Measurements from ENCODE around the gene ITPR1. TPM values are rescaled to one million over a fixed set of nuclear protein-coding genes. Genes with fewer than 3 reads are reported as not detected.
A peak's percentile ranks its signal among the peaks of the same experiment; 100 is the strongest.

ITPR1 gene
- total and polyA plus RNA-seq, 5 donors from 2014 or later: 6.9 to 97.5 (median 9.5) TPM

- DNase-seq: no peak
- Histone ChIP-seq H3K9me3 (ENCODE audit: control insufficient read depth in 2 of 2, low read length in 2 of 2) (no peaks in the 10 kb centered on the region), H3K36me3 (ENCODE audit: control insufficient read depth, insufficient read depth, low read length) (no peaks in the 10 kb centered on the region), H3K4me3 (ENCODE audit: low read depth, low read length) (no peak overlapping the region), H3K27ac (ENCODE audit: insufficient read depth, low read length, poor library complexity, severe bottlenecking) (no peak overlapping the region), H3K27me3 (ENCODE audit: control insufficient read depth, insufficient read depth, low read length) (no peaks in the 10 kb centered on the region), H3K4me1 (ENCODE audit: control insufficient read depth, insufficient read depth, low read length, poor library complexity, severe bottlenecking) (peaks cover 17% of the 10 kb centered on the region)
- ATAC-seq (ENCODE audit: low read depth in 2 of 2): no peak
- Mint-ChIP-seq H3K4me3 (no peak overlapping the region), H3K9me3 (no peaks in the 10 kb centered on the region), H3K4me1 (peaks cover 16 to 50% (median 26%) of the 10 kb centered on the region in 4 donors), H3K27ac (peak overlapping the region in 2 of 3 donors; percentile 42 to 73), H3K27me3 (no peaks in the 10 kb centered on the region), H3K36me3 (no peaks in the 10 kb centered on the region)
Observed at GRCh38 chr3:4581498-4581897, 88.3 kb downstream of the ITPR1 start.

GRCh38 chr3:4581920-4582611, 88.9 kb downstream of the ITPR1 start:
- H3K9me3 ChIP-seq (ENCODE audit: control insufficient read depth in 2 of 2, low read length in 2 of 2): no peaks in the 10 kb centered on the region
- no peaks in the 10 kb centered on the region for H3K9me3 Mint-ChIP-seq
- no peak for ATAC-seq (ENCODE audit: low read depth in 2 of 2)
- H3K27ac Mint-ChIP-seq: peak overlapping the region in 1 of 3 donors; percentile 17
- no peak for DNase-seq
- H3K27me3 Mint-ChIP-seq: no peaks in the 10 kb centered on the region
- peaks cover 17% of the 10 kb centered on the region for H3K4me1 ChIP-seq (ENCODE audit: control insufficient read depth, insufficient read depth, low read length, poor library complexity, severe bottlenecking)
- H3K4me3 Mint-ChIP-seq: peak overlapping the region in 1 of 4 donors; percentile 43
- no peaks in the 10 kb centered on the region for H3K36me3 Mint-ChIP-seq
- no peaks in the 10 kb centered on the region for H3K27me3 ChIP-seq (ENCODE audit: control insufficient read depth, insufficient read depth, low read length)
- no peaks in the 10 kb centered on the region for H3K36me3 ChIP-seq (ENCODE audit: control insufficient read depth, insufficient read depth, low read length)
- H3K27ac ChIP-seq (ENCODE audit: insufficient read depth, low read length, poor library complexity, severe bottlenecking): no peak overlapping the region
- no peak overlapping the region for H3K4me3 ChIP-seq (ENCODE audit: low read depth, low read length)
- peaks cover 16 to 55% (median 30%) of the 10 kb centered on the region in 4 donors for H3K4me1 Mint-ChIP-seq

- Histone ChIP-seq H3K27ac (ENCODE audit: insufficient read depth, low read length, poor library complexity, severe bottlenecking) (no peak overlapping the region), H3K36me3 (ENCODE audit: control insufficient read depth, insufficient read depth, low read length) (no peaks in the 10 kb centered on the region), H3K9me3 (ENCODE audit: control insufficient read depth in 2 of 2, low read length in 2 of 2) (no peaks in the 10 kb centered on the region), H3K4me3 (ENCODE audit: low read depth, low read length) (no peak overlapping the region), H3K4me1 (ENCODE audit: control insufficient read depth, insufficient read depth, low read length, poor library complexity, severe bottlenecking) (peaks cover 17% of the 10 kb centered on the region), H3K27me3 (ENCODE audit: control insufficient read depth, insufficient read depth, low read length) (no peaks in the 10 kb centered on the region)
- no peaks in the 10 kb centered on the region for H3K36me3 Mint-ChIP-seq
- H3K9me3 Mint-ChIP-seq: no peaks in the 10 kb centered on the region
- no peaks in the 10 kb centered on the region for H3K27me3 Mint-ChIP-seq
- ATAC-seq (ENCODE audit: low read depth in 2 of 2) (no peak), DNase-seq (no peak)
- peak overlapping the region in 1 of 3 donors; percentile 17 for H3K27ac Mint-ChIP-seq
- peaks cover 16 to 60% (median 31%) of the 10 kb centered on the region in 4 donors for H3K4me1 Mint-ChIP-seq
- no peak overlapping the region for H3K4me3 Mint-ChIP-seq
Observed at GRCh38 chr3:4582624-4583023, 89.5 kb downstream of the ITPR1 start.

- Histone ChIP-seq H3K27ac (ENCODE audit: insufficient read depth, low read length, poor library complexity, severe bottlenecking) (no peak overlapping the region), H3K27me3 (ENCODE audit: control insufficient read depth, insufficient read depth, low read length) (no peaks in the 10 kb centered on the region), H3K9me3 (ENCODE audit: control insufficient read depth in 2 of 2, low read length in 2 of 2) (no peaks in the 10 kb centered on the region), H3K4me1 (ENCODE audit: control insufficient read depth, insufficient read depth, low read length, poor library complexity, severe bottlenecking) (peaks cover 17% of the 10 kb centered on the region), H3K4me3 (ENCODE audit: low read depth, low read length) (no peak overlapping the region), H3K36me3 (ENCODE audit: control insufficient read depth, insufficient read depth, low read length) (no peaks in the 10 kb centered on the region)
- no peaks in the 10 kb centered on the region for H3K9me3 Mint-ChIP-seq
- peaks cover 16 to 63% (median 31%) of the 10 kb centered on the region in 4 donors for H3K4me1 Mint-ChIP-seq
- H3K36me3 Mint-ChIP-seq: peaks cover under 1% of the 10 kb centered on the region
- peak overlapping the region in 1 of 3 donors; percentile 87 for H3K27ac Mint-ChIP-seq
- ATAC-seq (ENCODE audit: low read depth in 2 of 2) (no peak), DNase-seq (no peak)
- no peak overlapping the region for H3K4me3 Mint-ChIP-seq
- no peaks in the 10 kb centered on the region for H3K27me3 Mint-ChIP-seq
Observed at GRCh38 chr3:4583416-4583815, 90.3 kb downstream of the ITPR1 start.

- peaks cover 16 to 73% (median 35%) of the 10 kb centered on the region in 4 donors for H3K4me1 Mint-ChIP-seq
- peak overlapping the region; percentile 13 to 87 (median 54) for H3K4me3 Mint-ChIP-seq
- Histone ChIP-seq H3K27me3 (ENCODE audit: control insufficient read depth, insufficient read depth, low read length) (no peaks in the 10 kb centered on the region), H3K9me3 (ENCODE audit: control insufficient read depth in 2 of 2, low read length in 2 of 2) (no peaks in the 10 kb centered on the region), H3K27ac (ENCODE audit: insufficient read depth, low read length, poor library complexity, severe bottlenecking) (no peak overlapping the region), H3K4me3 (ENCODE audit: low read depth, low read length) (peak overlapping the region; percentile 45), H3K36me3 (ENCODE audit: control insufficient read depth, insufficient read depth, low read length) (no peaks in the 10 kb centered on the region), H3K4me1 (ENCODE audit: control insufficient read depth, insufficient read depth, low read length, poor library complexity, severe bottlenecking) (peaks cover 17% of the 10 kb centered on the region)
- H3K27ac Mint-ChIP-seq: peak overlapping the region; percentile 87 to 91 (median 89)
- DNase-seq (peak in 1 of 3 donors; percentile 41), ATAC-seq (ENCODE audit: low read depth in 2 of 2) (no peak)
- no peaks in the 10 kb centered on the region for H3K27me3 Mint-ChIP-seq
- H3K36me3 Mint-ChIP-seq: peaks cover 5% of the 10 kb centered on the region
- no peaks in the 10 kb centered on the region for H3K9me3 Mint-ChIP-seq
Observed at GRCh38 chr3:4584456-4585249, 91.5 kb downstream of the ITPR1 start.

GRCh38 chr3:4586381-4586780, 93.2 kb downstream of the ITPR1 start:
- no peaks in the 10 kb centered on the region for H3K9me3 ChIP-seq (ENCODE audit: control insufficient read depth in 2 of 2, low read length in 2 of 2)
- Mint-ChIP-seq H3K4me1 (peaks cover 12 to 67% (median 36%) of the 10 kb centered on the region in 4 donors), H3K36me3 (peaks cover 16% of the 10 kb centered on the region), H3K27me3 (no peaks in the 10 kb centered on the region), H3K9me3 (peaks cover 0 to 5% (median 0%) of the 10 kb centered on the region in 7 donors), H3K4me3 (no peak overlapping the region), H3K27ac (peak overlapping the region in 1 of 3 donors; percentile 77)
- H3K27ac ChIP-seq (ENCODE audit: insufficient read depth, low read length, poor library complexity, severe bottlenecking): no peak overlapping the region
- DNase-seq (no peak), ATAC-seq (ENCODE audit: low read depth in 2 of 2) (no peak)
- H3K4me1 ChIP-seq (ENCODE audit: control insufficient read depth, insufficient read depth, low read length, poor library complexity, severe bottlenecking): peaks cover 17% of the 10 kb centered on the region
- no peaks in the 10 kb centered on the region for H3K27me3 ChIP-seq (ENCODE audit: control insufficient read depth, insufficient read depth, low read length)
- H3K36me3 ChIP-seq (ENCODE audit: control insufficient read depth, insufficient read depth, low read length): no peaks in the 10 kb centered on the region
- H3K4me3 ChIP-seq (ENCODE audit: low read depth, low read length): no peak overlapping the region

- no peaks in the 10 kb centered on the region for H3K27me3 Mint-ChIP-seq
- DNase-seq (no peak), ATAC-seq (ENCODE audit: low read depth in 2 of 2) (no peak)
- Histone ChIP-seq H3K27ac (ENCODE audit: insufficient read depth, low read length, poor library complexity, severe bottlenecking) (no peak overlapping the region), H3K9me3 (ENCODE audit: control insufficient read depth in 2 of 2, low read length in 2 of 2) (no peaks in the 10 kb centered on the region), H3K27me3 (ENCODE audit: control insufficient read depth, insufficient read depth, low read length) (no peaks in the 10 kb centered on the region), H3K4me3 (ENCODE audit: low read depth, low read length) (no peak overlapping the region), H3K4me1 (ENCODE audit: control insufficient read depth, insufficient read depth, low read length, poor library complexity, severe bottlenecking) (peaks cover 13% of the 10 kb centered on the region), H3K36me3 (ENCODE audit: control insufficient read depth, insufficient read depth, low read length) (no peaks in the 10 kb centered on the region)
- H3K4me1 Mint-ChIP-seq: peaks cover 11 to 66% (median 39%) of the 10 kb centered on the region in 4 donors
- H3K36me3 Mint-ChIP-seq: peaks cover 16% of the 10 kb centered on the region
- peak overlapping the region in 1 of 3 donors; percentile 77 for H3K27ac Mint-ChIP-seq
- H3K9me3 Mint-ChIP-seq: peaks cover 0 to 5% (median 0%) of the 10 kb centered on the region in 7 donors
- H3K4me3 Mint-ChIP-seq: no peak overlapping the region
Observed at GRCh38 chr3:4587061-4587837, 94.1 kb downstream of the ITPR1 start.
